Ureter (tissue), 1 donor: ENCODE data around the gene PPP1R12A. TPM values are rescaled to one million over a fixed set of nuclear protein-coding genes. Genes with fewer than 3 reads are reported as not detected.
"Not testable (repeated sequence)": the region's sequence is repeated elsewhere in the genome, so short reads cannot be mapped to it uniquely, and the experiment has no call there.

Experiments
- DNase-seq: peaks from one replicate; pipeline ENCODE4 v3.0.0-alpha.2; 2020; ENCODE audit warnings: low spot score
- total RNA-seq: library from RNA; stranded (reverse); gene quantifications from one replicate; pipeline ENCODE4 v1.2.4, GENCODE V29; 2023
- donor health status: DM: yes; HTN: yes; CAD: no.

The PPP1R12A gene
- total RNA-seq, 1 donor from 2014 or later = 289 TPM

GRCh38 chr12:79841878-79842265 is 93.0 kb downstream of the PPP1R12A start:
- no peak for DNase-seq

- no peak for DNase-seq
Measured at GRCh38 chr12:79841248-79841877, 93.5 kb downstream of the PPP1R12A start.

GRCh38 chr12:79838359-79838758 is 96.5 kb downstream of the PPP1R12A start:
- no peak for DNase-seq

GRCh38 chr12:79837575-79837974 is 97.3 kb downstream of the PPP1R12A start:
- no peak for DNase-seq

GRCh38 chr12:79835377-79835843 is 99.5 kb downstream of the PPP1R12A start:
- DNase-seq = no peak

- DNase-seq = no peak
Measured at GRCh38 chr12:79834712-79835376, 100.1 kb downstream of the PPP1R12A start.

GRCh38 chr12:79830440-79830839 is 104.5 kb downstream of the PPP1R12A start:
- DNase-seq = no peak

- no peak for DNase-seq
Measured at GRCh38 chr12:79828924-79829323, 106.0 kb downstream of the PPP1R12A start.

- no peak for DNase-seq
Measured at GRCh38 chr12:79827484-79827883, 107.4 kb downstream of the PPP1R12A start.

- no peak for DNase-seq
Measured at GRCh38 chr12:79826267-79827128, 108.4 kb downstream of the PPP1R12A start.

GRCh38 chr12:79822475-79822874 is 112.4 kb downstream of the PPP1R12A start:
- no peak for DNase-seq

- DNase-seq = no peak
Measured at GRCh38 chr12:79818856-79819255, 116.0 kb downstream of the PPP1R12A start.

GRCh38 chr12:79784366-79785065 is 150.4 kb downstream of the PPP1R12A start:
- not testable (repeated sequence) for DNase-seq

- no peak for DNase-seq
Measured at GRCh38 chr12:79782172-79782900, 152.6 kb downstream of the PPP1R12A start.

- DNase-seq = no peak
Measured at GRCh38 chr12:79778802-79779448, 156.0 kb downstream of the PPP1R12A start.

GRCh38 chr12:79776111-79776510 is 158.8 kb downstream of the PPP1R12A start:
- DNase-seq = no peak

GRCh38 chr12:79775355-79776027 is 159.4 kb downstream of the PPP1R12A start:
- no peak for DNase-seq

- DNase-seq = no peak
Measured at GRCh38 chr12:79773896-79774295, 161.0 kb downstream of the PPP1R12A start.

GRCh38 chr12:79769860-79770485 is 164.9 kb downstream of the PPP1R12A start:
- DNase-seq = no peak
